Mesendoderm (in vitro differentiated cells): ENCODE results near the gene CELF1. TPM values are rescaled to one million over a fixed set of nuclear protein-coding genes. Genes with fewer than 3 reads are reported as not detected.
A peak's percentile ranks its signal among the peaks of the same experiment; 100 is the strongest.

Experiments used
- DNase-seq: peaks from one replicate; pipeline ENCODE4 v3.0.0; 2013
- H2AK5ac ChIP-seq: 2 replicates; pipeline ENCODE4 v1.6.1; 2013; ENCODE audit warnings: low read length, inconsistent platforms
- H2BK120ac ChIP-seq: 2 replicates; pipeline ENCODE4 v1.6.1; 2013; ENCODE audit warnings: low read depth, mild to moderate bottlenecking, low read length, moderate library complexity, mixed read lengths
- H2BK15ac ChIP-seq: replicated peaks from 2 replicates; pipeline ENCODE4 v1.6.1; 2013; ENCODE audit warnings: low read depth, mild to moderate bottlenecking, moderate library complexity
- H2BK5ac ChIP-seq: 2 replicates; pipeline ENCODE4 v1.6.1; 2013; ENCODE audit warnings: low read length, inconsistent platforms
- H3K18ac ChIP-seq: 2 replicates; pipeline ENCODE4 v1.6.1; 2013; ENCODE audit warnings: mild to moderate bottlenecking, low read length, mixed read lengths
- H3K23ac ChIP-seq: one replicate; pipeline ENCODE4 v1.6.1; 2013; ENCODE audit warnings: low read length
- H3K27ac ChIP-seq: 2 replicates; pipeline ENCODE4 v1.5.1; 2013; ENCODE audit warnings: low read depth, mild to moderate bottlenecking, inconsistent platforms, low read length, moderate library complexity
- H3K27me3 ChIP-seq: 2 replicates; pipeline ENCODE4 v1.6.1; 2013; ENCODE audit warnings: low read length, control low read depth, mild to moderate bottlenecking, inconsistent platforms; ENCODE audit not compliant: insufficient read depth, poor library complexity
- H3K36me3 ChIP-seq: 2 replicates; pipeline ENCODE4 v1.6.1; 2013; ENCODE audit warnings: low read length, inconsistent platforms; ENCODE audit not compliant: control insufficient read depth, insufficient read depth
- H3K4ac ChIP-seq: one replicate; pipeline ENCODE4 v1.6.1; 2013; ENCODE audit warnings: low read depth, mild to moderate bottlenecking, low read length, moderate library complexity
- H3K4me1 ChIP-seq: 2 replicates; pipeline ENCODE4 v1.6.1; 2013; ENCODE audit warnings: low read depth, low read length, inconsistent platforms; ENCODE audit not compliant: control insufficient read depth
- H3K4me2 ChIP-seq: 2 replicates; pipeline ENCODE4 v1.6.1; 2013; ENCODE audit warnings: low read length
- H3K4me3 ChIP-seq: 2 replicates; pipeline ENCODE4 v1.5.1; 2013; ENCODE audit warnings: mild to moderate bottlenecking, low read length
- H3K56ac ChIP-seq: one replicate; pipeline ENCODE4 v1.6.1; 2013; ENCODE audit warnings: low read length
- H3K79me1 ChIP-seq: 2 replicates; pipeline ENCODE4 v1.6.1; 2013; ENCODE audit warnings: low read length, inconsistent platforms
- H3K79me2 ChIP-seq: 2 replicates; pipeline ENCODE4 v1.6.1; 2013; ENCODE audit warnings: mild to moderate bottlenecking, low read length; ENCODE audit not compliant: control insufficient read depth, insufficient read depth
- H3K9ac ChIP-seq: 2 replicates; pipeline ENCODE4 v1.6.1; 2013; ENCODE audit warnings: low read length, inconsistent platforms
- H4K5ac ChIP-seq: one replicate; pipeline ENCODE4 v1.6.1; 2013; ENCODE audit warnings: low read length
- H4K8ac ChIP-seq: one replicate; pipeline ENCODE4 v1.6.1; 2013; ENCODE audit warnings: low read depth, mild to moderate bottlenecking, control low read depth, low read length, moderate library complexity
- WGBS: extraction: QIAGEN DNeasy Blood & Tissue Kit; methylation state at CpG from one replicate; pipeline ENCODE4 v1.1.7; 2013; ENCODE audit warnings: low lambda C conversion rate, missing lambda C conversion rate; ENCODE audit not compliant: insufficient coverage; ENCODE audit errors: extremely low coverage; 5-methylcytosine and 5-hydroxymethylcytosine counted together
- polyA plus RNA-seq, 2 experiments: library from polyadenylated mRNA; stranded (reverse); fragments of 200-250 nt; gene quantifications; one replicate each; pipeline ENCODE4 v1.2.3, GENCODE V29; 2013

The CELF1 gene
- polyA plus RNA-seq (2013, experiment 1 of 2), result 134 TPM
- polyA plus RNA-seq (2013, experiment 2 of 2), result 128 TPM

- no peaks in the 10 kb centered on the region for H3K4me1 ChIP-seq
Observed at GRCh38 chr11:47552566-47553405, at the start of gene CELF1. Gene CELF1, minus strand, starts transcription at chr11:47553132. Its CDS starts 53,609 bp downstream, at chr11:47499523.

GRCh38 chr11:47599902-47600301 lies 47.0 kb upstream of the CELF1 start:
- Histone ChIP-seq H2AK5ac (no peak overlapping the region), H3K4ac (no peak overlapping the region), H2BK15ac (no peak overlapping the region), H3K4me3 (no peak overlapping the region), H3K56ac (no peak overlapping the region), H2BK5ac (no peak overlapping the region), H3K9ac (no peak overlapping the region), H3K36me3 (no peaks in the 10 kb centered on the region), H3K27ac (no peak overlapping the region), H4K5ac (no peak overlapping the region), H3K27me3 (no peaks in the 10 kb centered on the region), H3K4me1 (no peaks in the 10 kb centered on the region), H3K79me1 (no peaks in the 10 kb centered on the region), H3K18ac (no peak overlapping the region), H2BK120ac (no peak overlapping the region), H3K23ac (no peak overlapping the region), H4K8ac (no peak overlapping the region), H3K4me2 (no peak overlapping the region), H3K79me2 (no peaks in the 10 kb centered on the region)
- WGBS, result no CpG with 5 or more reads among the region's 4 CpGs
- DNase-seq, result no peak

More at GRCh38 chr11:47552566-47553405, at the start of gene CELF1:
- H4K5ac ChIP-seq, result no peak within 1 kb of the TSS
- H2BK5ac ChIP-seq, result peak within 1 kb of the TSS; percentile 71
- peak within 1 kb of the TSS; percentile 88 for H3K9ac ChIP-seq
- no CpG with 5 or more reads among the region's 89 CpGs for WGBS
- peak within 1 kb of the TSS; percentile 96 for H3K4ac ChIP-seq
- peak within 1 kb of the TSS; percentile 53 for H3K4me2 ChIP-seq
- H3K18ac ChIP-seq, result peak within 1 kb of the TSS; percentile 94
- H3K4me3 ChIP-seq, result peak within 1 kb of the TSS; percentile 89
- H3K36me3 ChIP-seq, result no peaks in the 10 kb centered on the region
- DNase-seq, result peak; percentile 95
- H2BK15ac ChIP-seq, result no peak within 1 kb of the TSS
- peak within 1 kb of the TSS; percentile 90 for H3K27ac ChIP-seq
- peak within 1 kb of the TSS; percentile 7 for H4K8ac ChIP-seq
- H3K79me1 ChIP-seq, result no peaks in the 10 kb centered on the region
- peak within 1 kb of the TSS; percentile 28 for H2AK5ac ChIP-seq
- no peaks in the 10 kb centered on the region for H3K27me3 ChIP-seq
- H3K56ac ChIP-seq, result peak within 1 kb of the TSS; percentile 98
- H3K23ac ChIP-seq, result peak within 1 kb of the TSS; percentile 83
- no peak within 1 kb of the TSS for H2BK120ac ChIP-seq
- peaks cover 48% of the 10 kb centered on the region for H3K79me2 ChIP-seq

GRCh38 chr11:47595967-47596366 lies 43.0 kb upstream of the CELF1 start:
- Histone ChIP-seq H2AK5ac (no peak overlapping the region), H3K9ac (no peak overlapping the region), H3K4ac (no peak overlapping the region), H2BK5ac (no peak overlapping the region), H3K36me3 (no peaks in the 10 kb centered on the region), H3K56ac (no peak overlapping the region), H3K4me1 (peaks cover 2% of the 10 kb centered on the region), H3K79me1 (no peaks in the 10 kb centered on the region), H3K23ac (no peak overlapping the region), H3K27ac (no peak overlapping the region), H3K79me2 (no peaks in the 10 kb centered on the region), H4K8ac (no peak overlapping the region), H3K18ac (no peak overlapping the region), H3K27me3 (peaks cover 16% of the 10 kb centered on the region), H3K4me3 (no peak overlapping the region), H2BK15ac (no peak overlapping the region), H2BK120ac (no peak overlapping the region), H3K4me2 (no peak overlapping the region), H4K5ac (no peak overlapping the region)
- no CpG with 5 or more reads among the region's 1 CpG for WGBS
- DNase-seq, result no peak

- H3K27me3 ChIP-seq, result peaks cover 16% of the 10 kb centered on the region
- no peak overlapping the region for H3K56ac ChIP-seq
- no peak overlapping the region for H2BK120ac ChIP-seq
- no peaks in the 10 kb centered on the region for H3K36me3 ChIP-seq
- H3K79me2 ChIP-seq, result no peaks in the 10 kb centered on the region
- H4K5ac ChIP-seq, result no peak overlapping the region
- no peak overlapping the region for H3K4me2 ChIP-seq
- no peaks in the 10 kb centered on the region for H3K79me1 ChIP-seq
- no peak for DNase-seq
- H3K23ac ChIP-seq, result no peak overlapping the region
- H2BK15ac ChIP-seq, result no peak overlapping the region
- H3K4me1 ChIP-seq, result peaks cover 2% of the 10 kb centered on the region
- no peak overlapping the region for H3K27ac ChIP-seq
- H3K18ac ChIP-seq, result no peak overlapping the region
- H2BK5ac ChIP-seq, result no peak overlapping the region
- no peak overlapping the region for H3K4me3 ChIP-seq
- no peak overlapping the region for H4K8ac ChIP-seq
- H3K4ac ChIP-seq, result no peak overlapping the region
- no peak overlapping the region for H3K9ac ChIP-seq
- no CpG with 5 or more reads among the region's 7 CpGs for WGBS
- H2AK5ac ChIP-seq, result no peak overlapping the region
Observed at GRCh38 chr11:47595029-47595428, 42.1 kb upstream of the CELF1 start.

- Histone ChIP-seq H3K18ac (peak within 1 kb of the TSS; percentile 53), H2AK5ac (no peak within 1 kb of the TSS), H3K9ac (peak within 1 kb of the TSS; percentile 69), H2BK120ac (no peak within 1 kb of the TSS), H2BK5ac (no peak within 1 kb of the TSS), H3K79me1 (no peaks in the 10 kb centered on the region), H3K27me3 (peaks cover 16% of the 10 kb centered on the region), H3K27ac (no peak within 1 kb of the TSS), H3K4me1 (peaks cover 2% of the 10 kb centered on the region), H3K36me3 (no peaks in the 10 kb centered on the region), H3K23ac (no peak within 1 kb of the TSS), H3K4ac (no peak within 1 kb of the TSS), H3K4me3 (peak within 1 kb of the TSS; percentile 43), H4K8ac (no peak within 1 kb of the TSS), H2BK15ac (no peak within 1 kb of the TSS), H3K4me2 (peak within 1 kb of the TSS; percentile 96), H4K5ac (no peak within 1 kb of the TSS), H3K56ac (peak within 1 kb of the TSS; percentile 83), H3K79me2 (no peaks in the 10 kb centered on the region)
- no CpG with 5 or more reads among the region's 48 CpGs for WGBS
- no peak for DNase-seq
Observed at GRCh38 chr11:47593934-47594855, 41.3 kb upstream of the CELF1 start, which contains the start of gene C1QTNF4. Gene C1QTNF4, minus strand, starts transcription at chr11:47594411. Its CDS starts 3,601 bp downstream, at chr11:47590810.
